GM20431 (cell line): Measurements from ENCODE around the gene ISG15.
"Not testable (repeated sequence)": the region's sequence is repeated elsewhere in the genome, so short reads cannot be mapped to it uniquely, and the experiment has no call there.

Source experiments
- in situ Hi-C: fragments of 300-500 bp; cut with MseI, MboI; formaldehyde crosslinking; loops from one replicate; pipeline ENCODE4 v1.15.0; 2020; ENCODE audit warnings: low sequenced_read_pairs; ENCODE audit not compliant: unreplicated experiment

ISG15 gene

GRCh38 chr1:974687-975328 lies 38.5 kb upstream of the ISG15 start:
- in situ Hi-C loops, result no loop called here

- in situ Hi-C loops, result no loop called here
Measured at GRCh38 chr1:975365-975764, 37.9 kb upstream of the ISG15 start.

- in situ Hi-C loops, result no loop called here
Measured at GRCh38 chr1:975896-976683, 37.2 kb upstream of the ISG15 start.

GRCh38 chr1:976791-977190 lies 36.5 kb upstream of the ISG15 start:
- in situ Hi-C loops, result not testable (repeated sequence)

- in situ Hi-C loops, result no loop called here
Measured at GRCh38 chr1:978069-978834, 35.0 kb upstream of the ISG15 start.

GRCh38 chr1:978835-979743 lies 34.2 kb upstream of the ISG15 start:
- in situ Hi-C loops, result no loop called here

GRCh38 chr1:979744-980072 lies 33.6 kb upstream of the ISG15 start:
- in situ Hi-C loops, result no loop called here

GRCh38 chr1:980137-980571 lies 33.1 kb upstream of the ISG15 start:
- in situ Hi-C loops, result no loop called here

- in situ Hi-C loops, result no loop called here
Measured at GRCh38 chr1:980602-981395, 32.5 kb upstream of the ISG15 start.

- in situ Hi-C loops, result no loop called here
Measured at GRCh38 chr1:981491-981954, 31.8 kb upstream of the ISG15 start.

GRCh38 chr1:981955-982558 lies 31.2 kb upstream of the ISG15 start, which contains the start of gene PERM1:
Gene PERM1 (minus strand): TSS chr1:982093. CDS start chr1:981029, 1,064 bp downstream.
- in situ Hi-C loops, result no loop called here

- in situ Hi-C loops, result no loop called here
Measured at GRCh38 chr1:982765-983436, 30.4 kb upstream of the ISG15 start.

- in situ Hi-C loops, result no loop called here
Measured at GRCh38 chr1:983798-984475, 29.4 kb upstream of the ISG15 start.

GRCh38 chr1:984476-984814 lies 28.9 kb upstream of the ISG15 start:
- in situ Hi-C loops, result no loop called here

- in situ Hi-C loops, result no loop called here
Measured at GRCh38 chr1:985126-985525, 28.2 kb upstream of the ISG15 start.

- in situ Hi-C loops, result not testable (repeated sequence)
Measured at GRCh38 chr1:988061-988460, 25.2 kb upstream of the ISG15 start.

GRCh38 chr1:991275-991674 lies 22.0 kb upstream of the ISG15 start:
- in situ Hi-C loops, result not testable (repeated sequence)

- in situ Hi-C loops, result no loop called here
Measured at GRCh38 chr1:991895-992294, 21.4 kb upstream of the ISG15 start.
